AG09319 (cell line): ENCODE data around the gene RYK.
"Not testable (repeated sequence)": the region's sequence is repeated elsewhere in the genome, so short reads cannot be mapped to it uniquely, and the experiment has no call there.

Experiments
- DNase-seq: peaks from one replicate; pipeline ENCODE4 v3.0.0-alpha.2; 2010; ENCODE audit warnings: low read depth; ENCODE audit errors: extremely low read depth
- CTCF ChIP-seq: IDR thresholded peaks from 2 replicates; pipeline ENCODE4 v1.5.1; 2011; ENCODE audit warnings: low read depth, mild to moderate bottlenecking, inconsistent platforms, low read length, moderate library complexity

Gene RYK

GRCh38 chr3:134232151-134232550 is 18.5 kb downstream of the RYK start:
- TF ChIP-seq CTCF, result no peak
- no peak for DNase-seq

GRCh38 chr3:134231131-134231530 is 19.5 kb downstream of the RYK start:
- no peak for TF ChIP-seq CTCF
- DNase-seq, result no peak

- no peak for DNase-seq
- no peak for TF ChIP-seq CTCF
Measured at GRCh38 chr3:134229038-134229437, 21.6 kb downstream of the RYK start.

GRCh38 chr3:134228479-134228878 is 22.2 kb downstream of the RYK start:
- TF ChIP-seq CTCF, result no peak
- DNase-seq, result no peak

- TF ChIP-seq CTCF, result no peak
- no peak for DNase-seq
Measured at GRCh38 chr3:134228035-134228434, 22.6 kb downstream of the RYK start.

- not testable (repeated sequence) for DNase-seq
Measured at GRCh38 chr3:134224796-134225156, 25.9 kb downstream of the RYK start.

GRCh38 chr3:134222835-134223234 is 27.8 kb downstream of the RYK start:
- TF ChIP-seq CTCF, result no peak
- DNase-seq, result no peak

GRCh38 chr3:134216851-134217250 is 33.8 kb downstream of the RYK start:
- no peak for DNase-seq
- TF ChIP-seq CTCF, result no peak
